Measurements from ENCODE around the gene LAPTM5. TPM values are rescaled to one million over a fixed set of nuclear protein-coding genes. Genes with fewer than 3 reads are reported as not detected.

The LAPTM5 gene
- total and polyA plus RNA-seq, 2 donors (not counting 1 experiment from before 2014, with no cell fraction given): 1,384 to 1,519 TPM

DNA sequence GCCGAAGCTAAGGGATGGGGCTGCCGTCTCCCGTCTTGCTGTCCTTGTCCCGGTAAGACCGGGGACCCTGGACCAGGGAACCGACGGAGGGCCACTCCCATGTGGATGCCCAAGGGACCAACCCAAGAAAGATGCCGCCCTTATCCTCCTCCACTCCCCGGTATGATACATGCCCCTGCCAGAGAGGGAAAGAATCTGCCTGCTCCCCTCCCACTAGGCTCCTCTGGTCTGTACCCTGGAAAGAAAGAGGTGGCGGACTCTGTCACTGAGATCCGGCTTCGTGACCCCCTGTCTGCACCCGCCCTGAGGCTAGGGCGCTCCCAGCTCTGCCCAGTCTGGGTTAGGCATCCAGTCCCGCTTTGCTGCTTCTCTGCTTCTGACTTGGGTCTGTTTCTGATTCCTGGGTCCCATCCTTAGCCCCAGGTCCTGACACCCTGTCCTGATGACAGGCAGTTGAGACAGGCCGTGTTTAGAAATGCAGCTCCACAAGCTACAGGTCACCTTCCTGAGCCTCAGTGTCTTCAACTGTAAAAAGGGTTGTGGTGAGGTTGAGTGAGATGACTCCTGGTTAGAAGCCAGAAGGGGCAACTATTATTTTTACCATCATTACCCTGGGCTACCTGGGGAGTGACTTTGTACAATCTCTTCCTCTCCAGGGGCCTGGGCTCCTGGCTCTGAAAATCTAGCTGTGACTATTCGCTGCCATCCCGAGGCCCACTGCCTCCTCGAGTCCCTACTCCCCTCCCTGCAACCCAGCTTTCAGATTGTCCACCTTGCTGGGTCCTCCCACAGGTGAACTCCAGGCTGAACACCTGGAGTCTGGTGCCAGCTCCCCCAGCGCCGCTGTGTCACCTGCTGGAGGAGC is 37.9 kb downstream of the LAPTM5 start:
- peaks cover 0 to 30% of the 10 kb centered on the region in 2 experiments for H3K36me3 ChIP-seq (replicated peaks in 1 of 2; ENCODE audit: control extremely low read depth in 1 of 2, control insufficient read depth in 1 of 2, extremely low read depth in 1 of 2, insufficient read depth in 2 of 2, low read length in 1 of 2)
- peaks cover 23 to 62% of the 10 kb centered on the region in 2 donors for H3K4me1 ChIP-seq (ENCODE audit: control insufficient read depth in 2 of 2, insufficient read depth in 2 of 2, low read length in 2 of 2)
- H3K9ac ChIP-seq (ENCODE audit: low read length): peak overlapping the region; percentile 95
- peak overlapping the region; percentile 88 for H3K4me3 Mint-ChIP-seq
- DNase-seq: no peak
- H3K27me3 Mint-ChIP-seq: no peaks in the 10 kb centered on the region
- peaks cover 0 to 14% (median 4%) of the 10 kb centered on the region in 3 donors for H3K9me3 ChIP-seq (ENCODE audit: control extremely low read depth in 1 of 3, control insufficient read depth in 2 of 3, insufficient read depth in 1 of 3, low read length in 2 of 3)
- ATAC-seq (ENCODE audit: low read depth): no peak
- peak overlapping the region; percentile 94 for H3K27ac Mint-ChIP-seq
- no peaks in the 10 kb centered on the region for H3K27me3 ChIP-seq (replicated peaks in 1 of 4; ENCODE audit: control extremely low read depth in 1 of 4, control insufficient read depth in 3 of 4, insufficient read depth in 4 of 4, low read length in 3 of 4)
- peaks cover 57% of the 10 kb centered on the region for H3K79me2 ChIP-seq (ENCODE audit: control insufficient read depth, insufficient read depth, low read length)
- peaks cover 41% of the 10 kb centered on the region for H4K20me1 ChIP-seq (ENCODE audit: control insufficient read depth, insufficient read depth, low read length, poor library complexity, severe bottlenecking)
- intact Hi-C loops (cut with micrococcal nuclease): loop anchor here (1.0 to 10.0 kb wide), 10 partner anchors 23 to 1068 kb away; partner anchors contain the start of genes PEF1, PUM1, SNRNP40 and ZCCHC17
- peak overlapping the region; percentile 87 for H2AFZ ChIP-seq (ENCODE audit: insufficient read depth, low read depth, low read length, poor library complexity, severe bottlenecking)
- peak overlapping the region in 4 of 5 experiments; percentile 91 to 96 (median 94) for H3K4me3 ChIP-seq (ENCODE audit: control extremely low read depth in 1 of 5, extremely low read depth in 1 of 5, insufficient read depth in 1 of 5, low read depth in 2 of 5, low read length in 4 of 5)
- peak overlapping the region; percentile 99 to 100 for H3K27ac ChIP-seq (ENCODE audit: low read length in 2 of 2)
- POLR2A ChIA-PET: interaction anchor here (0.6 to 3.4 kb wide), 8 partner anchors 8 to 209 kb away, joined by 4 to 57 read pairs (median 14); partner anchors contain the start of gene LAPTM5
- 27% methylated on average over 17 of the region's 21 CpGs for WGBS (ENCODE audit: insufficient coverage)
- CTCF ChIA-PET: interaction anchor here (0.6 to 38.6 kb wide), 20 partner anchors 12 to 254 kb away, joined by 3 to 769 read pairs (median 6); partner anchors contain the start of gene LAPTM5
- TF ChIP-seq, protein P1, sequence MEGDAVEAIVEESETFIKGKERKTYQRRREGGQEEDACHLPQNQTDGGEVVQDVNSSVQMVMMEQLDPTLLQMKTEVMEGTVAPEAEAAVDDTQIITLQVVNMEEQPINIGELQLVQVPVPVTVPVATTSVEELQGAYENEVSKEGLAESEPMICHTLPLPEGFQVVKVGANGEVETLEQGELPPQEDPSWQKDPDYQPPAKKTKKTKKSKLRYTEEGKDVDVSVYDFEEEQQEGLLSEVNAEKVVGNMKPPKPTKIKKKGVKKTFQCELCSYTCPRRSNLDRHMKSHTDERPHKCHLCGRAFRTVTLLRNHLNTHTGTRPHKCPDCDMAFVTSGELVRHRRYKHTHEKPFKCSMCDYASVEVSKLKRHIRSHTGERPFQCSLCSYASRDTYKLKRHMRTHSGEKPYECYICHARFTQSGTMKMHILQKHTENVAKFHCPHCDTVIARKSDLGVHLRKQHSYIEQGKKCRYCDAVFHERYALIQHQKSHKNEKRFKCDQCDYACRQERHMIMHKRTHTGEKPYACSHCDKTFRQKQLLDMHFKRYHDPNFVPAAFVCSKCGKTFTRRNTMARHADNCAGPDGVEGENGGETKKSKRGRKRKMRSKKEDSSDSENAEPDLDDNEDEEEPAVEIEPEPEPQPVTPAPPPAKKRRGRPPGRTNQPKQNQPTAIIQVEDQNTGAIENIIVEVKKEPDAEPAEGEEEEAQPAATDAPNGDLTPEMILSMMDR (IDR thresholded peaks at IDR 0.05): peak; percentile 99
- no peak for TF ChIP-seq EZH2 (IDR thresholded peaks at IDR 0.05; ENCODE audit: borderline replicate concordance, insufficient read depth, low read depth, low read length, poor library complexity, severe bottlenecking)
- peaks cover 2% of the 10 kb centered on the region for H3K9me3 Mint-ChIP-seq (ENCODE audit: insufficient read depth)
- peak overlapping the region; percentile 100 for H3K4me2 ChIP-seq (replicated peaks; ENCODE audit: low read depth, low read length, poor library complexity, severe bottlenecking)
- peaks cover 51% of the 10 kb centered on the region for H3K4me1 Mint-ChIP-seq

All from B cell (primary cell).